OCI-LY1 (cell line): ENCODE results near the gene ZFR.

Experiments
- EZH2 ChIP-seq: fragments of 200-600 bp; sonication (generic), shearing (Covaris generic); IDR thresholded peaks from 2 replicates; pipeline ENCODE4 v1.8.0; 2017; ENCODE audit warnings: borderline replicate concordance, mixed run types, mild to moderate bottlenecking, antibody characterized with exemption, low read length, moderate library complexity, mixed read lengths
- TF ChIP-seq, protein P1 (sequence below): fragments of 200-600 bp; sonication (generic), shearing (Covaris generic); IDR thresholded peaks from 2 replicates; pipeline ENCODE4 v1.5.1; 2017; ENCODE audit warnings: mild to moderate bottlenecking, antibody characterized with exemption, low read length, moderate library complexity, mixed read lengths

DNA sequence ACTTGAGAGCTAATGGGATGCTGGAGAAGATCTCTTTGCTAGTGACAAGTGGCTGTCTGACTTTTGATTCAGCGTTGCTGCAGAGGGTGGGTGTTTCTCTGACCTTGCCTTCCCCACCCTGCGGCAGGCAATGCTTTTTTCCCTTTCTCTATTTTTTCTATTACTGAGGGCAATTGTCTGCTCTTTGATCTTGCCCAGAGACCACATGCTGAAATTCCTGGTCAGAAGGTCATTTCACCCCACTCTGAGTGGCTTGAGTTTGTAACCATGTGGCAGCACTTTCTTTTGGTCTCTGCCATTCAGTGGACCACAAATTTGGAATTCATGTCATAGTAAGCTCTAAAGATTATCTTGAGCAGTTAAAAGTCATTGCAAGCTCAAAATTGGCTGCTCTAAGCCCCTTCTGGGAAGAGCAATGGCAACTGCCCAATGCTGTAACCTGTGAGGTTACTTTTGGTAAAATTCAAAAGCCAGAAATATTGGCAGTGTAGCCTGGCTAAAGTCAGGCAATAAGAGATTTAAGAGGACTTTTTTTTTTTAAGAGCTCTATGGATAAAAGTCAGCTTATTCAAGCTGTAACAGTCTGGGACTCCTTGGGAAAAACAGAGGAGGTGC lies 101.4 kb downstream of the ZFR start:
- TF ChIP-seq, protein P1, sequence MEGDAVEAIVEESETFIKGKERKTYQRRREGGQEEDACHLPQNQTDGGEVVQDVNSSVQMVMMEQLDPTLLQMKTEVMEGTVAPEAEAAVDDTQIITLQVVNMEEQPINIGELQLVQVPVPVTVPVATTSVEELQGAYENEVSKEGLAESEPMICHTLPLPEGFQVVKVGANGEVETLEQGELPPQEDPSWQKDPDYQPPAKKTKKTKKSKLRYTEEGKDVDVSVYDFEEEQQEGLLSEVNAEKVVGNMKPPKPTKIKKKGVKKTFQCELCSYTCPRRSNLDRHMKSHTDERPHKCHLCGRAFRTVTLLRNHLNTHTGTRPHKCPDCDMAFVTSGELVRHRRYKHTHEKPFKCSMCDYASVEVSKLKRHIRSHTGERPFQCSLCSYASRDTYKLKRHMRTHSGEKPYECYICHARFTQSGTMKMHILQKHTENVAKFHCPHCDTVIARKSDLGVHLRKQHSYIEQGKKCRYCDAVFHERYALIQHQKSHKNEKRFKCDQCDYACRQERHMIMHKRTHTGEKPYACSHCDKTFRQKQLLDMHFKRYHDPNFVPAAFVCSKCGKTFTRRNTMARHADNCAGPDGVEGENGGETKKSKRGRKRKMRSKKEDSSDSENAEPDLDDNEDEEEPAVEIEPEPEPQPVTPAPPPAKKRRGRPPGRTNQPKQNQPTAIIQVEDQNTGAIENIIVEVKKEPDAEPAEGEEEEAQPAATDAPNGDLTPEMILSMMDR: no peak
- TF ChIP-seq EZH2: no peak
